ENCODE measurements around the gene SYDE1.

Gene SYDE1

GRCh38 chr19:15129856-15130585 is 22.8 kb downstream of the SYDE1 start:
- no peak overlapping the region for H3K4me3 ChIP-seq (ENCODE audit: low read depth, low read length)
- TF ChIP-seq, protein P1, sequence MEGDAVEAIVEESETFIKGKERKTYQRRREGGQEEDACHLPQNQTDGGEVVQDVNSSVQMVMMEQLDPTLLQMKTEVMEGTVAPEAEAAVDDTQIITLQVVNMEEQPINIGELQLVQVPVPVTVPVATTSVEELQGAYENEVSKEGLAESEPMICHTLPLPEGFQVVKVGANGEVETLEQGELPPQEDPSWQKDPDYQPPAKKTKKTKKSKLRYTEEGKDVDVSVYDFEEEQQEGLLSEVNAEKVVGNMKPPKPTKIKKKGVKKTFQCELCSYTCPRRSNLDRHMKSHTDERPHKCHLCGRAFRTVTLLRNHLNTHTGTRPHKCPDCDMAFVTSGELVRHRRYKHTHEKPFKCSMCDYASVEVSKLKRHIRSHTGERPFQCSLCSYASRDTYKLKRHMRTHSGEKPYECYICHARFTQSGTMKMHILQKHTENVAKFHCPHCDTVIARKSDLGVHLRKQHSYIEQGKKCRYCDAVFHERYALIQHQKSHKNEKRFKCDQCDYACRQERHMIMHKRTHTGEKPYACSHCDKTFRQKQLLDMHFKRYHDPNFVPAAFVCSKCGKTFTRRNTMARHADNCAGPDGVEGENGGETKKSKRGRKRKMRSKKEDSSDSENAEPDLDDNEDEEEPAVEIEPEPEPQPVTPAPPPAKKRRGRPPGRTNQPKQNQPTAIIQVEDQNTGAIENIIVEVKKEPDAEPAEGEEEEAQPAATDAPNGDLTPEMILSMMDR (IDR thresholded peaks at IDR 0.05), result no peak
- no peaks in the 10 kb centered on the region for H3K9me3 ChIP-seq (ENCODE audit: control insufficient read depth, low read length)
- no peak overlapping the region for H3K27ac ChIP-seq
- no peaks in the 10 kb centered on the region for H3K79me2 ChIP-seq
- H3K4me2 ChIP-seq (ENCODE audit: low read length), result no peak overlapping the region
- H2AFZ ChIP-seq, result no peak overlapping the region
- peaks cover 5% of the 10 kb centered on the region for H3K4me1 ChIP-seq
- H3K9ac ChIP-seq, result no peak overlapping the region
- H3K36me3 ChIP-seq (ENCODE audit: control insufficient read depth, insufficient read depth, low read length), result no peaks in the 10 kb centered on the region
- no peaks in the 10 kb centered on the region for H3K27me3 ChIP-seq (ENCODE audit: control insufficient read depth, insufficient read depth, low read length)

DNA sequence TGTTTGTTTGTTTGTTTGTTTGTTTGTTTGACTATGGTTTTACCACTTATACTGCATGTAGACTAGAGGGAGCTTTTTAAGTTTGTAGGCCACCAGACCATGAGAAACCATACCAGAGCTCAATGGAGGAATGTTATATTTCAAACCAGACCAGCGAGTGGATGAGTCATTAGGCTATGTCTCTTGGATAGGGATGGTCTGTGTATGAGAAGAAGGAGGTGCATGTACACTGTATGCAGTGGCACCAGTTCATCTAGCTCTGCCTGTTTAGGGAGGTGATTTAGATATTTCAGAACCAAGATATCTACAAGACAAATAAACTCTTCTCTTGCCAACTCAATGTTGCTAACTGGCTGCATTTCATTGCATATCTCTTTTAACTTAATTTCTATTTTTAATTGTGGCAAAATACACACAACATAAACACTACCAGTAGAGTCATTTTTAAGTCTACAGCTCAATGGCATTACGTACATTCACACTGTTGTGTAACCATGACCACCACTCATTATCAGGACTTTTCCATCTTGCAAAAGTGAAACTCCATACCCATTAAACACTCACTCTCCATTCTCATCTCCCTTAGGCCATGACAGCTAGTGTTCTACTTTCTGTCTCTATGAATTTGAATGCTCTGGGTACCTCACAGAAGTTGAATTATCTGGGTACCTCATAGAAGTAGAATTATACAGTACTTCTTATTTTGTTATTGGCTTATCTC is 29.2 kb downstream of the SYDE1 start:
- H3K79me2 ChIP-seq, result no peaks in the 10 kb centered on the region
- no peak overlapping the region for H3K9ac ChIP-seq
- H3K36me3 ChIP-seq (ENCODE audit: control insufficient read depth, insufficient read depth, low read length), result no peaks in the 10 kb centered on the region
- peaks cover 5% of the 10 kb centered on the region for H3K4me1 ChIP-seq
- no peak overlapping the region for H3K4me3 ChIP-seq (ENCODE audit: low read depth, low read length)
- peak overlapping the region; percentile 16 for H2AFZ ChIP-seq
- H3K27ac ChIP-seq, result no peak overlapping the region
- no peak overlapping the region for H3K4me2 ChIP-seq (ENCODE audit: low read length)
- no peaks in the 10 kb centered on the region for H3K27me3 ChIP-seq (ENCODE audit: control insufficient read depth, insufficient read depth, low read length)
- TF ChIP-seq, protein P1 (IDR thresholded peaks at IDR 0.05), result no peak
- no peaks in the 10 kb centered on the region for H3K9me3 ChIP-seq (ENCODE audit: control insufficient read depth, low read length)

DNA sequence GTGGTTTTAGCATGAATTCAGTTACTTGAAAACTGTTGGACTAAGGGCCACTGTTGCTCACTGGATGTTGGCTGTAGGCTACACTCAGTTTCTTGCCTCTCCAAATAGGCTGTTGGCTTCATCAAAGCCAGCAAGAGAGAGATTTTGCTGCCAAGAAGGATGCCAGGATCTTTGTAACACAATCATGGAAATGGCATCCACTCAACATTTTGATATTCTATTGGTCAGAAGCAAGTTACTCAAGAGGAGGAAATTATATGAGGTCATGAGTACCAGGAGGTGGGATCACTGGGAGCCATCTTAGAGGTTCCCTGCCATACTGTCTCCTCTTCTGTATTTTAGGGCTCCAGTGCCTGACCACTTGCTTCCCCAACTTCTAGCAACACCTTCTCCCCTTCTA is 30.6 kb downstream of the SYDE1 start:
- TF ChIP-seq, protein P1 (IDR thresholded peaks at IDR 0.05), result no peak
- Histone ChIP-seq H3K4me2 (ENCODE audit: low read length) (no peak overlapping the region), H3K4me1 (peaks cover 5% of the 10 kb centered on the region), H3K27me3 (ENCODE audit: control insufficient read depth, insufficient read depth, low read length) (no peaks in the 10 kb centered on the region), H3K4me3 (ENCODE audit: low read depth, low read length) (no peak overlapping the region), H3K9me3 (ENCODE audit: control insufficient read depth, low read length) (no peaks in the 10 kb centered on the region), H3K27ac (no peak overlapping the region), H3K9ac (no peak overlapping the region), H3K36me3 (ENCODE audit: control insufficient read depth, insufficient read depth, low read length) (no peaks in the 10 kb centered on the region), H3K79me2 (no peaks in the 10 kb centered on the region), H2AFZ (no peak overlapping the region)

- H3K4me1 ChIP-seq, result peaks cover 5% of the 10 kb centered on the region
- TF ChIP-seq, protein P1 (IDR thresholded peaks at IDR 0.05), result no peak
- H3K4me3 ChIP-seq (ENCODE audit: low read depth, low read length), result no peak overlapping the region
- no peaks in the 10 kb centered on the region for H3K27me3 ChIP-seq (ENCODE audit: control insufficient read depth, insufficient read depth, low read length)
- H3K9me3 ChIP-seq (ENCODE audit: control insufficient read depth, low read length), result no peaks in the 10 kb centered on the region
- no peaks in the 10 kb centered on the region for H3K79me2 ChIP-seq
- no peak overlapping the region for H3K9ac ChIP-seq
- no peak overlapping the region for H3K27ac ChIP-seq
- H3K36me3 ChIP-seq (ENCODE audit: control insufficient read depth, insufficient read depth, low read length), result no peaks in the 10 kb centered on the region
- no peak overlapping the region for H3K4me2 ChIP-seq (ENCODE audit: low read length)
- H2AFZ ChIP-seq, result no peak overlapping the region
Measured at GRCh38 chr19:15138427-15138826, 31.2 kb downstream of the SYDE1 start.

Data from parathyroid adenoma (tissue), 2 donors.